Dedifferentiated amniotic fluid mesenchymal stem cell (primary cell): Measurements from ENCODE around the gene RALGDS.
"Not testable (repeated sequence)": the region's sequence is repeated elsewhere in the genome, so short reads cannot be mapped to it uniquely, and the experiment has no call there.

Experiments
- DNase-seq: peaks from one replicate; pipeline ENCODE4 v3.0.0-alpha.2; 2016; ENCODE audit errors: extremely low spot score

RALGDS gene

GRCh38 chr9:133068431-133068830 is 52.6 kb downstream of the RALGDS start:
- DNase-seq = not testable (repeated sequence)

DNA sequence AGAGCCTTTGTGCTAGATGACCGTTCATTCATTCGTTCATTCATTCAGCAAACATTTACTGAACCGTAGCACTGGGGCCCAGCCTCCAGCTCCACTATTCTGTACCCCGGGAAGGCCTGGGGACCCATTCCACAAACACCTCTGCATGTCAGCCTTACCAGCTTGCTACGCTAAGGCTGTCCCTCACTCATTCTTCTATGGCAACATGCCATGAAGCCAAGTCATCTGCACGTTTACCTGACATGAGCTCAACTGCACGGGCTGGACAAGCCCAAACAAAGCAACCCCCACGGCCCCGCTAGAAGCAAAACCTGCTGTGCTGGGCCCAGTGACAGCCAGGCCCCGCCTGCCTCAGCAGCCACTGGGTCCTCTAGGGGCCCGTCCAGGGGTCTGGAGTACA is 53.2 kb downstream of the RALGDS start:
- no peak for DNase-seq

GRCh38 chr9:133067006-133067405 is 54.0 kb downstream of the RALGDS start:
- no peak for DNase-seq

- no peak for DNase-seq
Observed at GRCh38 chr9:133066181-133066983, 54.7 kb downstream of the RALGDS start.

- no peak for DNase-seq
Observed at GRCh38 chr9:133065070-133065388, 56.0 kb downstream of the RALGDS start.

- DNase-seq = no peak
Observed at GRCh38 chr9:133064241-133065069, 56.6 kb downstream of the RALGDS start.

DNA sequence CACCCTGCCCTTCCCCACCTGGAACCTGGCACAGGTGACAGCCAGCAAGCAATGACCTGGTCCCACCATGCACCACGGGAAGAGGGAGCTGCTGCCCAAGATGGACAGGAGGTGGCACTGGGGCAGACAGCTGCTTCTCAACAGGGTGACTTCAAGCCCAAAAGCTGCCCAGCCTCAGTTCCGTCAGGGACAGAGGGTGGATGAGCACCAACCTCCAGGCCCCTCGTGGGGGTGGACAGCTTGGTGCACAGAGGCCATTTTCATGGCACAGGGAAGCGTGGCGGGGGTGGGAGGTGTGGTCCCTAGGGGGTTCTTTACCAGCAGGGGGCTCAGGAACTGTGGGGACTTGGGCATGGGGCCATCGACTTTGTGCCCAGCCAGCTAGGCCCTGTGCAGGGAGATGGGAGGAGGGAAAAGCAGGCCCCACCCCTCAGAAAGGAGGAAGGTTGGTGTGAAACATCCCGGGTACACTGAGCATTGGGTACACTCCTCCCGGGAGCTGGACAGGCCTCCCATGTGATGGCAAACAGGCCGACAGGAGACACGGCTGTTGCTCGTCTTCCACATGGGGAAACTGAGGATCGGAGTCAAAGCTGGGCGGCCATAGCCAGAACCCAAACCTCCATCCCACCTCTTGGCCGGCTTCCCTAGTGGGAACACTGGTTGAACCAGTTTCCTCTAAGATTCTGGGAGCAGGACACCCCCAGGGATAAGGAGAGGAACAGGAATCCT is 57.4 kb downstream of the RALGDS start:
- DNase-seq = no peak

DNA sequence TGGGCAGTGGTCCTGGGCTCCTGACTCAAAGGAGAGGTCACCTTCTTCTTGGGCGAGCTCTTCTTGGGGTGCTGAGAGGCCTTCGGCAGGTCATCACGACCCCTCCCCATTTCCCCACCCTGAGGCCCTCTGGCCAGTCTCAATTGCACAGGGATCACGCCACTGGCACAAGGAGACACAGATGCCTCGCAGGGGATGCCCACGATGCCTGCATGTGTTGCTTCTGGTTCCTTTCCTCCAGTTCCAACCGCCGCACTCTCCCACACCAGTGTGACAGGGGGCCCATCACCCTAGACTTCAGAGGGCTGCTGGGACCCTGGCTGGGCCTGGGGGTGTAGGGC is 57.9 kb downstream of the RALGDS start:
- DNase-seq = no peak

DNA sequence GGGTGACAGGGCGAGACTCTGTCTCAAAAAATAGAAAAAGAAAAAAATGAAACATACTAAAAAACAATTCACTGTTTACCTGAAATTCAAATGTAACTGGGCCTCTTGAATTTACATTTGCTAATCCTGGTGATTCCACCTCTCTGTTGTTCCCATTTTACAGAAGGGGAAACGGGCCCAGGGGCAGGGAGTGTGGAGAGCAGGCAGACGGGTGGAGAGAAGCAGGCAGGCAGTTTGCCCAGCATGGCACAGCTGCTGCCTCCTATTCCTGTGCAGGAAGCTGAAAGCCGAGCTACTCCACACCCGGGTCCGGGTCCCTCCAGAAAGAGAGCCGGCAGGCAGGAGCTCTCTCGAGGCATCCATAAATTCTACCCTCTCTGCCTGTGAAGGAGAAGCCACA is 58.5 kb downstream of the RALGDS start:
- not testable (repeated sequence) for DNase-seq

GRCh38 chr9:133061764-133062145 is 59.3 kb downstream of the RALGDS start, which contains the start of gene CEL:
TSS of gene CEL (plus strand) at chr9:133061981. CDS start at chr9:133062003, 22 bp downstream.
- DNase-seq = not testable (repeated sequence)

DNA sequence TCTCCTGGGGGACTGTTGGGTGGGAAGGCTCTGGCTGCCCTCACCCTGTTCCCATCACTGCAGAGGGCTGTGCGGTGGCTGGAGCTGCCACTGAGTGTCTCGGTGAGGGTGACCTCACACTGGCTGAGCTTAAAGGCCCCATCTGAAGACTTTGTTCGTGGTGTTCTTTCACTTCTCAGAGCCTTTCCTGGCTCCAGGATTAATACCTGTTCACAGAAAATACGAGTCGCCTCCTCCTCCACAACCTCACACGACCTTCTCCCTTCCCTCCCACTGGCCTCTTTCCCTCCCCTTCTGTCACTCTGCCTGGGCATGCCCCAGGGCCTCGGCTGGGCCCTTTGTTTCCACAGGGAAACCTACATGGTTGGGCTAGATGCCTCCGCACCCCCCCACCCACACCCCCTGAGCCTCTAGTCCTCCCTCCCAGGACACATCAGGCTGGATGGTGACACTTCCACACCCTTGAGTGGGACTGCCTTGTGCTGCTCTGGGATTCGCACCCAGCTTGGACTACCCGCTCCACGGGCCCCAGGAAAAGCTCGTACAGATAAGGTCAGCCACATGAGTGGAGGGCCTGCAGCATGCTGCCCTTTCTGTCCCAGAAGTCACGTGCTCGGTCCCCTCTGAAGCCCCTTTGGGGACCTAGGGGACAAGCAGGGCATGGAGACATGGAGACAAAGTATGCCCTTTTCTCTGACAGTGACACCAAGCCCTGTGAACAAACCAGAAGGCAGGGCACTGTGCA is 59.8 kb downstream of the RALGDS start:
- not testable (repeated sequence) for DNase-seq

DNA sequence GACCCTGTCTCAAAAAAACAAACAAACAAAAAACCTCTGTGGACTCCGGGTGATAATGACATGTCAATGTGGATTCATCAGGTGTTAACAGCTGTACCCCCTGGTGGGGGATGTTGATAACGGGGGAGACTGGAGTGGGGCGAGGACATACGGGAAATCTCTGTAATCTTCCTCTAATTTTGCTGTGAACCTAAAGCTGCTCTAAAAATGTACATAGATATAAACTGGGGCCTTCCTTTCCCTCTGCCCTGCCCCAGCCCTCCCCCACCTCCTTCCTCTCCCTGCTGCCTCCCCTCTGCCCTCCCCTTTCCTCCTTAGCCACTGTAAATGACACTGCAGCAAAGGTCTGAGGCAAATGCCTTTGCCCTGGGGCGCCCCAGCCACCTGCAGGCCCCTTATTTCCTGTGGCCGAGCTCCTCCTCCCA is 60.6 kb downstream of the RALGDS start:
- no peak for DNase-seq

- no peak for DNase-seq
Observed at GRCh38 chr9:133059623-133060022, 61.4 kb downstream of the RALGDS start.

GRCh38 chr9:133058550-133059320 is 62.3 kb downstream of the RALGDS start:
- no peak for DNase-seq

GRCh38 chr9:133058071-133058470 is 63.0 kb downstream of the RALGDS start:
- DNase-seq = no peak

GRCh38 chr9:133057553-133057952 is 63.5 kb downstream of the RALGDS start:
- no peak for DNase-seq

DNA sequence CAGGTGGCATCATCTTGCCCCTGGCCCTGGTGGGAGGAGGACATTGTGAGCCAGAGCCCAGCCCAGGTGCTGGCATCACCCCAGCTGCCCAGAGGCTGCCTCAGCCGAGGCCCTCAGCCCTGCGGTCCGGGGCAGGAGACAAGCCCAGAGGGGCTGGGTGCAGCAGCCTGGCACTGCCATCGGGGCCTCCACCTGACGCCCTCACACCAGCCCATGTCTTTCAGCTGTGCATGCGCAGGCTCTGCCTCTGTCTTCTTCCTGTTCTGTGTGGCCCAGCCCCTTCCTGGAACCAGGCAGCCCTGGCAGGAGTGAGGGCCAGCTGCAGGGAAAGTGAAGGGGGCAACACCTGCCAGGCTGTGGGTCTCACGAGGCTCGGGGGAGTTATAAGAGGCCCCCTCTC is 64.0 kb downstream of the RALGDS start:
- DNase-seq = no peak

GRCh38 chr9:133056533-133056932 is 64.5 kb downstream of the RALGDS start:
- no peak for DNase-seq

- DNase-seq = no peak
Observed at GRCh38 chr9:133055788-133056420, 65.1 kb downstream of the RALGDS start.

- peak; percentile 77 for DNase-seq
Observed at GRCh38 chr9:133054966-133055365, 66.1 kb downstream of the RALGDS start.
